HepG2 (cell line): Measurements from ENCODE around the gene NUP153. TPM values are rescaled to one million over a fixed set of nuclear protein-coding genes. Genes with fewer than 3 reads are reported as not detected.

Experiments used
- AKAP8 ChIP-seq: sonication (generic); formaldehyde crosslinking; IDR thresholded peaks from 2 replicates; pipeline ENCODE4 v1.5.1; 2020; ENCODE audit warnings: mild to moderate bottlenecking, missing genetic modification reagents
- ATF1 ChIP-seq: IDR thresholded peaks from 2 replicates; pipeline ENCODE4 v1.6.1; 2016; ENCODE audit warnings: mild to moderate bottlenecking, control low read depth
- ATF3 ChIP-seq: sonication (generic); formaldehyde crosslinking; IDR thresholded peaks from 2 replicates; pipeline ENCODE4 v1.4.0; 2020; ENCODE audit warnings: missing genetic modification reagents
- ATF7 ChIP-seq, 2 experiments: fragments of 450-650 bp in 1 of 2; sonication (generic) in 1 of 2; formaldehyde crosslinking in 1 of 2; IDR thresholded peaks; 2 replicates each; pipeline versions ENCODE4 v1.4.0 to v1.6.1; 2016 to 2020; ENCODE audit warnings: antibody characterized with exemption in 1 of 2, mild to moderate bottlenecking in 1 of 2, missing genetic modification reagents in 1 of 2
- DPF2 ChIP-seq: sonication (generic); formaldehyde crosslinking; IDR thresholded peaks from 2 replicates; pipeline ENCODE4 v1.4.0; 2020; ENCODE audit warnings: mild to moderate bottlenecking, low read depth, missing genetic modification reagents, borderline replicate concordance
- FOXP1 ChIP-seq, 2 experiments: fragments of 450-650 bp in 1 of 2; IDR thresholded peaks; 2 replicates each; pipeline ENCODE4 v1.6.1; 2017 to 2018; ENCODE audit warnings: antibody characterized with exemption in 1 of 2
- GATAD2A ChIP-seq: IDR thresholded peaks from 2 replicates; pipeline ENCODE4 v1.6.1; 2016
- HNF4A ChIP-seq: sonication (generic); formaldehyde crosslinking; IDR thresholded peaks from 2 replicates; pipeline ENCODE4 v1.4.0; 2020; ENCODE audit warnings: missing genetic modification reagents
- MLX ChIP-seq: IDR thresholded peaks from 2 replicates; pipeline ENCODE4 v1.6.1; 2016
- NBN ChIP-seq: fragments of 450-650 bp; conservative IDR thresholded peaks from 2 replicates; pipeline ENCODE4 v1.6.1; 2017
- NCOA2 ChIP-seq: sonication (generic); formaldehyde crosslinking; IDR thresholded peaks from 2 replicates; pipeline ENCODE4 v1.8.0; 2022; ENCODE audit warnings: inconsistent platforms
- NR2F1 ChIP-seq, 2 experiments: fragments of 450-650 bp in 1 of 2; formaldehyde crosslinking in 1 of 2; IDR thresholded peaks; 2 replicates each; pipeline versions ENCODE4 v1.5.0 to v1.6.1; 2016 to 2020; ENCODE audit warnings: mild to moderate bottlenecking in 1 of 2, missing compliant biosample characterization in 1 of 2, missing genetic modification reagents in 1 of 2, moderate library complexity in 1 of 2
- NR2F6 ChIP-seq, 2 experiments: IDR thresholded peaks; 2 replicates each; pipeline ENCODE4 v1.6.1; 2016; ENCODE audit warnings: antibody characterized with exemption in 1 of 2, mild to moderate bottlenecking in 1 of 2
- PPARG ChIP-seq: conservative IDR thresholded peaks from 2 replicates; pipeline ENCODE4 v1.6.1; 2016; ENCODE audit warnings: missing biosample characterization, missing genetic modification reagents
- RFX1 ChIP-seq: fragments of 450-650 bp; IDR thresholded peaks from 2 replicates; pipeline ENCODE4 v1.6.1; 2017
- RXRB ChIP-seq: IDR thresholded peaks from 2 replicates; pipeline ENCODE4 v1.6.1; 2016; ENCODE audit warnings: borderline replicate concordance, missing genetic modification reagents, missing compliant biosample characterization
- SAFB2 ChIP-seq: sonication (generic); formaldehyde crosslinking; IDR thresholded peaks from 2 replicates; pipeline ENCODE4 v1.5.1; 2020; ENCODE audit warnings: missing genetic modification reagents, low read depth, mild to moderate bottlenecking, borderline replicate concordance
- SOX13 ChIP-seq, 3 experiments: fragments of 450-650 bp in 1 of 3; sonication (generic) in 1 of 3; formaldehyde crosslinking in 1 of 3; IDR thresholded peaks in 2 of 3; conservative IDR thresholded peaks in 1 of 3; 2 replicates each; pipeline versions ENCODE4 v1.5.0 to v1.6.1; 2016 to 2020; ENCODE audit warnings: antibody characterized with exemption in 1 of 3, mild to moderate bottlenecking in 1 of 3, missing compliant biosample characterization in 1 of 3, missing genetic modification reagents in 1 of 3, moderate library complexity in 1 of 3
- TARDBP ChIP-seq: sonication (generic); formaldehyde crosslinking; IDR thresholded peaks from 2 replicates; pipeline ENCODE4 v1.8.0; 2022; ENCODE audit warnings: mild to moderate bottlenecking, missing genetic modification reagents
- TEF ChIP-seq: sonication (generic); formaldehyde crosslinking; IDR thresholded peaks from 2 replicates; pipeline ENCODE4 v1.5.0; 2020; ENCODE audit warnings: missing genetic modification reagents
- THAP11 ChIP-seq: IDR thresholded peaks from 2 replicates; pipeline ENCODE4 v1.6.1; 2016; ENCODE audit warnings: missing biosample characterization, missing genetic modification reagents
- ZNF790 ChIP-seq: sonication (generic); formaldehyde crosslinking; IDR thresholded peaks from 2 replicates; pipeline ENCODE4 v1.8.0; 2022; ENCODE audit warnings: missing genetic modification reagents, mild to moderate bottlenecking, borderline replicate concordance
- polyA plus RNA-seq, 8 experiments: library from polyadenylated mRNA; depleted of rRNA in 3 of 8; stranded (reverse) in 7 of 8; unstranded in 1 of 8; fragments of >200 nt; fragmentation: Illumina TruSeq in 4 of 8; extraction: Trizol in 4 of 8; gene quantifications; 2 replicates each; pipeline versions ENCODE4 v1.2.1 to v1.2.3, GENCODE V29; 2011 to 2016; ENCODE audit warnings: low read depth in 4 of 8, missing spikeins in 1 of 8, mixed read lengths in 1 of 8; ENCODE audit not compliant: insufficient read depth in 1 of 8
- total RNA-seq, 5 experiments: library from RNA; depleted of rRNA; stranded (reverse); fragments of >200 nt; fragmentation: Illumina TruSeq; extraction: Trizol; gene quantifications; 2 replicates each; pipeline ENCODE4 v1.2.3, GENCODE V29; 2016; ENCODE audit warnings: low read depth in 1 of 5
- TF ChIP-seq, protein P1 (sequence below): IDR thresholded peaks from 2 replicates; pipeline ENCODE4 v1.6.1; 2016; ENCODE audit warnings: mild to moderate bottlenecking
- TF ChIP-seq, protein P2 (sequence below): sonication (generic); formaldehyde crosslinking; IDR thresholded peaks from 2 replicates; pipeline ENCODE4 v1.5.1; 2020; ENCODE audit warnings: missing genetic modification reagents, mild to moderate bottlenecking, borderline replicate concordance
- TF ChIP-seq, protein P3 (sequence below): sonication (generic); formaldehyde crosslinking; IDR thresholded peaks from 2 replicates; pipeline ENCODE4 v1.4.0; 2020; ENCODE audit warnings: missing genetic modification reagents

NUP153 gene
- total and polyA plus RNA-seq, 2 of the 13 experiments (the other 11 are each of a cell fraction or from before 2014, with no cell fraction given): 29.8 to 55.2 TPM

DNA sequence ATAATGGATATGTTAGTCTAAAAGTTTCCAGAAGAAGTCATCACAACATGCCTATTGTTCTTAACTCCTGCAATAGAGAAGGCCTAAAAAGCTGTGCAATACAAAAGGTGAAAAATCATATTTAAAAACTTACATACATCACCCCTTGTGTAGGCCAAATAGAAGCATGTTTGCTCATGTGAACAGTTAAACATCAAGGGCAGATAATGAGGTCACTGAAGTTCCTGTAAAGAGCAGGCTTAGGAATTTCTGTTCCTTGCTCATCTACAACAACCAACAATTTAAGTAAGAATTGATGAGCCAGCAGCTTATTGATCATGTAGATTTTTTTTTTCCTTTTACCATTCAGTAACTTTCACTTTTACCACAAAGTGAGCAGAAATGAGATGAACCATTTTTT, 7.5 kb upstream of the NUP153 start (continued):
- TF ChIP-seq, protein P1, sequence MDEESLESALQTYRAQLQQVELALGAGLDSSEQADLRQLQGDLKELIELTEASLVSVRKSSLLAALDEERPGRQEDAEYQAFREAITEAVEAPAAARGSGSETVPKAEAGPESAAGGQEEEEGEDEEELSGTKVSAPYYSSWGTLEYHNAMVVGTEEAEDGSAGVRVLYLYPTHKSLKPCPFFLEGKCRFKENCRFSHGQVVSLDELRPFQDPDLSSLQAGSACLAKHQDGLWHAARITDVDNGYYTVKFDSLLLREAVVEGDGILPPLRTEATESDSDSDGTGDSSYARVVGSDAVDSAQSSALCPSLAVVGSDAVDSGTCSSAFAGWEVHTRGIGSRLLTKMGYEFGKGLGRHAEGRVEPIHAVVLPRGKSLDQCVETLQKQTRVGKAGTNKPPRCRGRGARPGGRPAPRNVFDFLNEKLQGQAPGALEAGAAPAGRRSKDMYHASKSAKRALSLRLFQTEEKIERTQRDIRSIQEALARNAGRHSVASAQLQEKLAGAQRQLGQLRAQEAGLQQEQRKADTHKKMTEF (CRISPR knock-in tag): peak; percentile 17; the same call in 1 of the 2 replicates
- TF ChIP-seq, protein P2, sequence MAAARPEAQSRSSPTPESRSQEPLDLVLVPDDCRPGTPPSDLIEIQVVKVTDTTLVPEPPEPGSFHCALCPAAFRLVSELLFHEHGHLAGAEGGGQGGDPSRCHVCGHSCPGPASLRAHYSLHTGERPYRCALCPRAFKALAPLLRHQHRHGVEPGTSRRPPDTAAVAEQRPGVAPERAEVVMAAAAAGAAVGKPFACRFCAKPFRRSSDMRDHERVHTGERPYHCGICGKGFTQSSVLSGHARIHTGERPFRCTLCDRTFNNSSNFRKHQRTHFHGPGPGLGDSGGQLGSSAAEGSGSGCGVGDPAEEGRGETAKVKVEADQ: no peak
- TF ChIP-seq FOXP1 (IDR thresholded peaks at IDR 0.05) (no peak), FOXP1 (CRISPR knock-in tag; IDR thresholded peaks at IDR 0.05) (peak; percentile 72; the same call in 1 of the 2 replicates), THAP11 (CRISPR knock-in tag) (peak; percentile 47; the same call in 1 of the 2 replicates), NBN (no peak), NCOA2 (CRISPR knock-in tag) (peak; percentile 47; the same call in 1 of the 2 replicates), NR2F1 (CRISPR knock-in tag; IDR thresholded peaks at IDR 0.05) (0 out of 4 replicates have a peak, but pooled peaks of 1 of the 2 experiments have one; percentile 18), ATF3 (CRISPR knock-in tag) (peak; percentile 17; the same call in 1 of the 2 replicates), DPF2 (0 out of 2 replicates have a peak, but pooled peaks have one; percentile 45), RXRB (0 out of 2 replicates have a peak, but pooled peaks have one; percentile 41), TARDBP (CRISPR knock-in tag) (peak; percentile 54; the same call in 1 of the 2 replicates), AKAP8 (CRISPR knock-in tag) (no peak), RFX1 (no peak), GATAD2A (peak; percentile 64), NR2F6 (IDR thresholded peaks at IDR 0.05) (peak; percentile 89), NR2F6 (CRISPR knock-in tag; IDR thresholded peaks at IDR 0.05) (peak; percentile 87), SOX13 (IDR thresholded peaks at IDR 0.05) (no peak), SOX13 (CRISPR knock-in tag; conservative IDR thresholded peaks at IDR 0.05 in 1 of 2, IDR thresholded peaks at IDR 0.05 in 1 of 2) (peak in 1 of 2 experiments; percentile 88; a peak in 2 of 4 replicates), MLX (CRISPR knock-in tag) (peak; percentile 67; the same call in 1 of the 2 replicates), SAFB2 (CRISPR knock-in tag) (no peak), HNF4A (CRISPR knock-in tag) (peak; percentile 26; the same call in 1 of the 2 replicates), ATF1 (CRISPR knock-in tag) (peak; percentile 27; the same call in 1 of the 2 replicates), PPARG (CRISPR knock-in tag) (0 out of 2 replicates have a peak, but pooled peaks have one; percentile 65), ZNF790 (CRISPR knock-in tag) (no peak), TEF (CRISPR knock-in tag) (no peak), ATF7 (IDR thresholded peaks at IDR 0.05) (peak; percentile 28; the same call in 1 of the 2 replicates), ATF7 (CRISPR knock-in tag; IDR thresholded peaks at IDR 0.05) (no peak)
- TF ChIP-seq, protein P3, sequence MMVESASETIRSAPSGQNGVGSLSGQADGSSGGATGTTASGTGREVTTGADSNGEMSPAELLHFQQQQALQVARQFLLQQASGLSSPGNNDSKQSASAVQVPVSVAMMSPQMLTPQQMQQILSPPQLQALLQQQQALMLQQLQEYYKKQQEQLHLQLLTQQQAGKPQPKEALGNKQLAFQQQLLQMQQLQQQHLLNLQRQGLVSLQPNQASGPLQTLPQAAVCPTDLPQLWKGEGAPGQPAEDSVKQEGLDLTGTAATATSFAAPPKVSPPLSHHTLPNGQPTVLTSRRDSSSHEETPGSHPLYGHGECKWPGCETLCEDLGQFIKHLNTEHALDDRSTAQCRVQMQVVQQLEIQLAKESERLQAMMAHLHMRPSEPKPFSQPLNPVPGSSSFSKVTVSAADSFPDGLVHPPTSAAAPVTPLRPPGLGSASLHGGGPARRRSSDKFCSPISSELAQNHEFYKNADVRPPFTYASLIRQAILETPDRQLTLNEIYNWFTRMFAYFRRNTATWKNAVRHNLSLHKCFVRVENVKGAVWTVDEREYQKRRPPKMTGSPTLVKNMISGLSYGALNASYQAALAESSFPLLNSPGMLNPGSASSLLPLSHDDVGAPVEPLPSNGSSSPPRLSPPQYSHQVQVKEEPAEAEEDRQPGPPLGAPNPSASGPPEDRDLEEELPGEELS: peak; percentile 54; the same call in 1 of the 2 replicates
